NCI-H1092 treated with DMSO at 0.1 percent for 48 hours (cell line): ENCODE measurements around the gene LRRK1.

Experiments used
- DNase-seq: peaks from one replicate; lab custom pipeline; 2025; lab: John Stamatoyannopoulos, UW

LRRK1 gene

GRCh38 chr15:101022876-101023275 is 103.7 kb downstream of the LRRK1 start:
- DNase-seq = no peak

GRCh38 chr15:101023501-101024072 is 104.4 kb downstream of the LRRK1 start:
- DNase-seq = no peak

GRCh38 chr15:101024073-101024695 is 105.0 kb downstream of the LRRK1 start:
- no peak for DNase-seq

- no peak for DNase-seq
Observed at GRCh38 chr15:101024706-101025500, 105.7 kb downstream of the LRRK1 start.

GRCh38 chr15:101025501-101025885 is 106.3 kb downstream of the LRRK1 start:
- DNase-seq = no peak

- no peak for DNase-seq
Observed at GRCh38 chr15:101025896-101026631, 106.9 kb downstream of the LRRK1 start.

GRCh38 chr15:101026656-101027272 is 107.6 kb downstream of the LRRK1 start:
- DNase-seq = no peak

- no peak for DNase-seq
Observed at GRCh38 chr15:101027273-101027901, 108.2 kb downstream of the LRRK1 start.

- no peak for DNase-seq
Observed at GRCh38 chr15:101027920-101028319, 108.8 kb downstream of the LRRK1 start.

GRCh38 chr15:101028321-101028720 is 109.2 kb downstream of the LRRK1 start:
- DNase-seq = no peak

GRCh38 chr15:101028772-101029438 is 109.7 kb downstream of the LRRK1 start:
- DNase-seq = no peak

GRCh38 chr15:101029971-101030661 is 111.0 kb downstream of the LRRK1 start:
- no peak for DNase-seq

GRCh38 chr15:101031213-101031612 is 112.1 kb downstream of the LRRK1 start:
- no peak for DNase-seq

- DNase-seq = no peak
Observed at GRCh38 chr15:101033801-101034200, 114.6 kb downstream of the LRRK1 start.

GRCh38 chr15:101035611-101036010 is 116.5 kb downstream of the LRRK1 start:
- DNase-seq = no peak

- DNase-seq = no peak
Observed at GRCh38 chr15:101036189-101036588, 117.0 kb downstream of the LRRK1 start.

- DNase-seq = no peak
Observed at GRCh38 chr15:101037090-101037830, 118.1 kb downstream of the LRRK1 start.

GRCh38 chr15:101038327-101039003 is 119.3 kb downstream of the LRRK1 start:
- no peak for DNase-seq

- no peak for DNase-seq
Observed at GRCh38 chr15:101039461-101039860, 120.3 kb downstream of the LRRK1 start.
